NT2/D1 (cell line): ENCODE data around the gene GFOD1.

Experiments
- YY1 ChIP-seq: IDR thresholded peaks from 2 replicates; pipeline ENCODE4 v1.6.1; 2011; ENCODE audit not compliant: insufficient read length, insufficient read depth
- ZNF274 ChIP-seq: IDR thresholded peaks from 2 replicates; pipeline ENCODE4 v1.6.1; 2011; ENCODE audit warnings: mild to moderate bottlenecking, low read depth, low read length

GRCh38 chr6:13468839-13469238 is 18.6 kb downstream of the GFOD1 start:
- TF ChIP-seq ZNF274 = no peak
- TF ChIP-seq YY1 = no peak
